H9 (cell line): ENCODE measurements around the gene POU2AF3. TPM values are rescaled to one million over a fixed set of nuclear protein-coding genes. Genes with fewer than 3 reads are reported as not detected.
"Not testable (repeated sequence)": the region's sequence is repeated elsewhere in the genome, so short reads cannot be mapped to it uniquely, and the experiment has no call there.

ENCODE experiments used
- DNase-seq: peaks from one replicate; pipeline ENCODE4 v3.0.0-alpha.2; 2017
- H2AFZ ChIP-seq: one replicate; pipeline ENCODE4 v1.6.1; 2013; ENCODE audit warnings: mild to moderate bottlenecking, low read length, control low read depth, moderate library complexity
- H2AK5ac ChIP-seq: 2 replicates; pipeline ENCODE4 v1.6.1; 2013; ENCODE audit warnings: low read length, control low read depth, mixed read lengths; ENCODE audit not compliant: insufficient read length
- H2BK120ac ChIP-seq: one replicate; pipeline ENCODE4 v1.6.1; 2013; ENCODE audit warnings: low read depth, mild to moderate bottlenecking, low read length, control low read depth, inconsistent platforms; ENCODE audit not compliant: poor library complexity, severe bottlenecking
- H2BK12ac ChIP-seq: 2 replicates; pipeline ENCODE4 v1.6.1; 2013; ENCODE audit warnings: low read length, control low read depth, mixed read lengths, low read depth; ENCODE audit not compliant: insufficient read length
- H2BK15ac ChIP-seq: 2 replicates; pipeline ENCODE4 v1.6.1; 2013; ENCODE audit warnings: low read depth, low read length, control low read depth
- H2BK20ac ChIP-seq: one replicate; pipeline ENCODE4 v1.6.1; 2013; ENCODE audit warnings: low read depth, mild to moderate bottlenecking, low read length, control low read depth, inconsistent platforms; ENCODE audit not compliant: poor library complexity, severe bottlenecking
- H2BK5ac ChIP-seq: 2 replicates; pipeline ENCODE4 v1.6.1; 2013; ENCODE audit warnings: low read length, control low read depth, mixed read lengths; ENCODE audit not compliant: insufficient read length
- H3K14ac ChIP-seq: 2 replicates; pipeline ENCODE4 v1.6.1; 2013; ENCODE audit warnings: low read length, control low read depth; ENCODE audit not compliant: insufficient read depth
- H3K18ac ChIP-seq: 2 replicates; pipeline ENCODE4 v1.6.1; 2013; ENCODE audit warnings: low read depth, mild to moderate bottlenecking, mixed read lengths, low read length, control low read depth; ENCODE audit not compliant: insufficient read length
- H3K23ac ChIP-seq: 2 replicates; pipeline ENCODE4 v1.6.1; 2013; ENCODE audit warnings: low read length, control low read depth, mixed read lengths, low read depth; ENCODE audit not compliant: insufficient read length
- H3K23me2 ChIP-seq: 2 replicates; pipeline ENCODE4 v1.6.1; 2013; ENCODE audit warnings: low read depth, mild to moderate bottlenecking, mixed read lengths, low read length, control low read depth; ENCODE audit not compliant: insufficient read length, poor library complexity, severe bottlenecking
- H3K27ac ChIP-seq: 2 replicates; pipeline ENCODE4 v1.5.1; 2013; ENCODE audit warnings: low read length, control low read depth, mixed read lengths, low read depth; ENCODE audit not compliant: insufficient read length
- H3K27me3 ChIP-seq: 2 replicates; pipeline ENCODE4 v1.6.1; 2013; ENCODE audit warnings: low read length, control low read depth, inconsistent platforms; ENCODE audit not compliant: insufficient read depth
- H3K4ac ChIP-seq: 2 replicates; pipeline ENCODE4 v1.6.1; 2013; ENCODE audit warnings: low read depth, mild to moderate bottlenecking, control low read depth, inconsistent platforms, low read length, moderate library complexity
- H3K4me1 ChIP-seq: 2 replicates; pipeline ENCODE4 v1.6.1; 2013; ENCODE audit warnings: low read length, control low read depth, inconsistent platforms; ENCODE audit not compliant: insufficient read depth
- H3K4me2 ChIP-seq: 2 replicates; pipeline ENCODE4 v1.6.1; 2013; ENCODE audit warnings: low read length, control low read depth, mixed read lengths; ENCODE audit not compliant: insufficient read length, insufficient read depth
- H3K56ac ChIP-seq: 2 replicates; pipeline ENCODE4 v1.6.1; 2013; ENCODE audit warnings: low read depth, mild to moderate bottlenecking, mixed read lengths, low read length, control low read depth; ENCODE audit not compliant: insufficient read length
- H3K79me1 ChIP-seq: 2 replicates; pipeline ENCODE4 v1.6.1; 2013; ENCODE audit warnings: low read depth, mild to moderate bottlenecking, moderate library complexity, low read length, control low read depth, inconsistent platforms; ENCODE audit not compliant: insufficient read depth, poor library complexity, severe bottlenecking
- H3K79me2 ChIP-seq: 2 replicates; pipeline ENCODE4 v1.6.1; 2013; ENCODE audit warnings: low read length, control low read depth, inconsistent platforms; ENCODE audit not compliant: insufficient read depth
- H3K9ac ChIP-seq: 2 replicates; pipeline ENCODE4 v1.6.1; 2013; ENCODE audit warnings: low read length, control low read depth, mixed read lengths; ENCODE audit not compliant: insufficient read length; ENCODE audit errors: extremely low read depth
- H3K9me3 ChIP-seq: one replicate; pipeline ENCODE4 v1.6.1; 2013; ENCODE audit warnings: low read depth, low read length, inconsistent platforms; ENCODE audit not compliant: control insufficient read depth
- H3T11ph ChIP-seq: one replicate; pipeline ENCODE4 v1.6.1; 2013; ENCODE audit warnings: mild to moderate bottlenecking, low read length, control low read depth, inconsistent platforms
- H4K20me1 ChIP-seq: one replicate; pipeline ENCODE4 v1.6.1; 2013; ENCODE audit not compliant: control insufficient read depth, insufficient read length, insufficient read depth
- H4K5ac ChIP-seq: 2 replicates; pipeline ENCODE4 v1.6.1; 2013; ENCODE audit warnings: low read depth, mild to moderate bottlenecking, mixed read lengths, low read length, control low read depth; ENCODE audit not compliant: insufficient read length
- H4K8ac ChIP-seq: replicated peaks from 2 replicates; pipeline ENCODE4 v1.6.1; 2013; ENCODE audit warnings: low read length, control low read depth, mixed read lengths, low read depth; ENCODE audit not compliant: insufficient read length
- H4K91ac ChIP-seq: 2 replicates; pipeline ENCODE4 v1.6.1; 2013; ENCODE audit warnings: low read depth, mild to moderate bottlenecking, moderate library complexity, mixed read lengths, low read length, control low read depth; ENCODE audit not compliant: insufficient read length
- H3K27ac Mint-ChIP-seq, 3 experiments: 2 replicates in 2 of 3; 3 replicates in 1 of 3; pipeline ENCODE4 v1.8.0; 2020 to 2021; ENCODE audit warnings: mixed read lengths in 3 of 3, mild to moderate bottlenecking in 1 of 3, moderate library complexity in 1 of 3
- H3K27me3 Mint-ChIP-seq: 2 replicates; pipeline ENCODE4 v1.8.0; 2021; ENCODE audit warnings: low read depth, mild to moderate bottlenecking, moderate library complexity, mixed read lengths
- H3K36me3 Mint-ChIP-seq, 3 experiments: 2 replicates in 2 of 3; 3 replicates in 1 of 3; pipeline ENCODE4 v1.8.0; 2020 to 2021; ENCODE audit warnings: low read depth in 3 of 3, mixed read lengths in 3 of 3; ENCODE audit not compliant: insufficient read depth in 1 of 3
- H3K4me1 Mint-ChIP-seq, 2 experiments: 2 replicates each; pipeline ENCODE4 v1.8.0; 2020; ENCODE audit warnings: mixed read lengths in 2 of 2
- H3K4me3 Mint-ChIP-seq, 2 experiments: 2 replicates in 1 of 2; 3 replicates in 1 of 2; pipeline ENCODE4 v1.8.0; 2020 to 2021; ENCODE audit warnings: mild to moderate bottlenecking in 2 of 2, mixed read lengths in 2 of 2, moderate library complexity in 1 of 2
- H3K9me3 Mint-ChIP-seq, 2 experiments: 2 replicates in 1 of 2; 3 replicates in 1 of 2; pipeline ENCODE4 v1.8.0; 2020; ENCODE audit warnings: mild to moderate bottlenecking in 2 of 2, mixed read lengths in 2 of 2, moderate library complexity in 1 of 2
- CTCF ChIP-seq: fragments of 200-600 bp; sonication (generic); conservative IDR thresholded peaks from 3 replicates; pipeline ENCODE4 v1.8.0; 2021; ENCODE audit warnings: antibody characterized with exemption, mild to moderate bottlenecking
- WGBS: extraction: QIAGEN DNeasy Blood & Tissue Kit; methylation state at CpG from one replicate; pipeline ENCODE4 v1.1.7; 2013; ENCODE audit warnings: missing lambda C conversion rate, low lambda C conversion rate, mixed read lengths; ENCODE audit not compliant: insufficient read length; ENCODE audit errors: extremely low coverage; 5-methylcytosine and 5-hydroxymethylcytosine counted together
- total RNA-seq: library from RNA; stranded (reverse); gene quantifications from 2 replicates; pipeline ENCODE4 v1.2.1, GENCODE V29; 2021

The POU2AF3 gene
- total RNA-seq, 1 experiment from 2014 or later: 0.52 TPM

GRCh38 chr11:111265421-111265820 is 32.9 kb upstream of the POU2AF3 start:
- Histone ChIP-seq H2BK120ac (no peak overlapping the region), H3K27ac (no peak overlapping the region), H3K79me1 (no peaks in the 10 kb centered on the region), H3K18ac (no peak overlapping the region), H4K20me1 (no peaks in the 10 kb centered on the region), H3K23me2 (no peaks in the 10 kb centered on the region), H3T11ph (no peak overlapping the region), H4K8ac (no peak overlapping the region), H3K23ac (no peak overlapping the region), H2AFZ (no peak overlapping the region), H3K4me2 (no peak overlapping the region), H3K56ac (no peak overlapping the region), H2BK12ac (no peak overlapping the region), H2BK15ac (no peak overlapping the region), H3K79me2 (no peaks in the 10 kb centered on the region), H2BK5ac (no peak overlapping the region), H3K4me1 (no peaks in the 10 kb centered on the region), H3K9ac (no peak overlapping the region), H2BK20ac (no peak overlapping the region), H3K14ac (no peak overlapping the region), H4K5ac (no peak overlapping the region), H3K27me3 (no peaks in the 10 kb centered on the region), H3K4ac (no peak overlapping the region), H2AK5ac (no peak overlapping the region), H4K91ac (no peak overlapping the region), H3K9me3 (no peaks in the 10 kb centered on the region)
- no peaks in the 10 kb centered on the region for H3K36me3 Mint-ChIP-seq
- no peaks in the 10 kb centered on the region for H3K9me3 Mint-ChIP-seq
- H3K4me1 Mint-ChIP-seq: no peaks in the 10 kb centered on the region
- H3K27ac Mint-ChIP-seq: no peak overlapping the region
- H3K4me3 Mint-ChIP-seq: no peak overlapping the region
- no peak for TF ChIP-seq CTCF
- H3K27me3 Mint-ChIP-seq: peaks cover 2% of the 10 kb centered on the region
- no peak for DNase-seq
- WGBS: no CpG with 5 or more reads among the region's 2 CpGs

- H3K79me1 ChIP-seq, H4K91ac ChIP-seq, H2BK5ac ChIP-seq, H3K36me3 Mint-ChIP-seq, H2BK120ac ChIP-seq, H3K23ac ChIP-seq, H3K18ac ChIP-seq, H4K5ac ChIP-seq, H3K27ac ChIP-seq, H3K79me2 ChIP-seq, H3K27ac Mint-ChIP-seq, H3K27me3 Mint-ChIP-seq, H3K4me3 Mint-ChIP-seq, H3K9me3 ChIP-seq, H3K56ac ChIP-seq, H2AK5ac ChIP-seq, H3T11ph ChIP-seq, H3K9ac ChIP-seq, H3K4me1 Mint-ChIP-seq, H3K4me1 ChIP-seq, H3K9me3 Mint-ChIP-seq, H3K14ac ChIP-seq, H2BK20ac ChIP-seq, H4K8ac ChIP-seq, H4K20me1 ChIP-seq, H2AFZ ChIP-seq, H3K4ac ChIP-seq, H2BK15ac ChIP-seq, DNase-seq, H3K23me2 ChIP-seq, H3K4me2 ChIP-seq, H3K27me3 ChIP-seq, H2BK12ac ChIP-seq: not testable (repeated sequence)
- no CpG with 5 or more reads among the region's 4 CpGs for WGBS
Observed at GRCh38 chr11:111268303-111268702, 30.0 kb upstream of the POU2AF3 start.
